HepG2 (cell line): ENCODE results near the gene FBRSL1. TPM values are rescaled to one million over a fixed set of nuclear protein-coding genes. Genes with fewer than 3 reads are reported as not detected.

ENCODE experiments used
- ATAC-seq: fragments of 200-7000 bp; cut with Tn5 transposase; 3 replicates; pipeline ENCODE4 v1.9.1; 2020; ENCODE audit warnings: mild to moderate bottlenecking, moderate library complexity
- BruUV-seq: library from RNA; stranded (reverse); fragments of 400-500 nt; replicated peaks from 2 replicates; lab custom pipeline; 2021; lab: Mats Ljungman, UMichigan
- CTCF ChIA-PET: fragments of 300-600 bp; formaldehyde crosslinking; extraction: SDS; loops from one replicate; lab custom pipeline; 2021; ENCODE audit warnings: low total read pairs, inconsistent platforms, low intra/inter-chr PET ratio; lab: Yijun Ruan, JAX
- POLR2A ChIA-PET: fragments of 350-600 bp; sonication (Branson Sonifier 250); formaldehyde crosslinking; loops from one replicate; lab custom pipeline; 2020; ENCODE audit warnings: antibody characterized with exemption, inconsistent platforms; lab: Yijun Ruan, JAX
- DNase-seq: peaks from one replicate; pipeline ENCODE4 v3.0.0-alpha.2; 2015; ENCODE audit warnings: low spot score
- FAIRE-seq: peaks from 3 replicates; lab custom pipeline; 2011; peaks lifted over from hg19 to GRCh38; lab: Jason Lieb, UNC
- H2AFZ ChIP-seq: one replicate; pipeline ENCODE4 v1.6.1; 2011; ENCODE audit warnings: low read length, inconsistent platforms
- H3K27ac ChIP-seq: fragments of 300-600 bp; 3 replicates; pipeline ENCODE4 v1.8.0; 2011; ENCODE audit warnings: mixed run types, mild to moderate bottlenecking, mixed read lengths, low read length, inconsistent platforms; ENCODE audit not compliant: insufficient read depth; ENCODE audit errors: extremely low read length
- H3K27me3 ChIP-seq, 2 experiments: fragments of 200-600 bp in 1 of 2; 2 replicates in 1 of 2; 3 replicates in 1 of 2; pipeline versions ENCODE4 v1.6.0 to v1.8.0; 2011; ENCODE audit warnings: low read length in 2 of 2, mild to moderate bottlenecking in 2 of 2, moderate library complexity in 2 of 2, inconsistent platforms in 1 of 2; ENCODE audit not compliant: insufficient read depth in 2 of 2, control insufficient read depth in 1 of 2
- H3K36me3 ChIP-seq, 2 experiments: fragments of 200-600 bp in 1 of 2; replicated peaks in 1 of 2; 2 replicates in 1 of 2; 3 replicates in 1 of 2; pipeline versions ENCODE4 v1.5.1 to v1.8.0; 2011; ENCODE audit warnings: low read length in 2 of 2, inconsistent platforms in 1 of 2; ENCODE audit not compliant: insufficient read depth in 2 of 2, control insufficient read depth in 1 of 2
- H3K4me1 ChIP-seq: 2 replicates; pipeline ENCODE4 v1.5.1; 2012; ENCODE audit warnings: low read length, inconsistent platforms; ENCODE audit not compliant: insufficient read depth
- H3K4me2 ChIP-seq: 2 replicates; pipeline ENCODE4 v1.6.0; 2011; ENCODE audit warnings: low read depth, low read length, inconsistent platforms
- H3K4me3 ChIP-seq, 3 experiments: fragments of 200-600 bp in 1 of 3; sonication (generic), shearing (Covaris generic) in 1 of 3; replicated peaks in 1 of 3; 2 replicates each; pipeline ENCODE4 v1.5.1; 2011 to 2016; ENCODE audit warnings: low read length in 3 of 3, inconsistent platforms in 2 of 3, low read depth in 2 of 3, mild to moderate bottlenecking in 2 of 3, control low read depth in 1 of 3, mixed read lengths in 1 of 3; ENCODE audit not compliant: insufficient read depth in 1 of 3
- H3K79me2 ChIP-seq: one replicate; pipeline ENCODE4 v1.6.1; 2011; ENCODE audit warnings: low read length, inconsistent platforms; ENCODE audit not compliant: insufficient read depth
- H3K9ac ChIP-seq: 2 replicates; pipeline ENCODE4 v1.6.0; 2011; ENCODE audit warnings: mild to moderate bottlenecking, low read depth, low read length, inconsistent platforms; ENCODE audit not compliant: insufficient read depth
- H3K9me3 ChIP-seq: 2 replicates; pipeline ENCODE4 v1.5.1; 2012; ENCODE audit warnings: mild to moderate bottlenecking, low read length
- H4K20me1 ChIP-seq: 2 replicates; pipeline ENCODE4 v1.6.0; 2011; ENCODE audit warnings: inconsistent platforms, mild to moderate bottlenecking, low read length, moderate library complexity; ENCODE audit not compliant: insufficient read depth
- BCL6 ChIP-seq: IDR thresholded peaks from 2 replicates; pipeline ENCODE4 v1.6.1; 2016; ENCODE audit warnings: missing genetic modification reagents, missing compliant biosample characterization
- BRF2 ChIP-seq: sonication (generic); formaldehyde crosslinking; IDR thresholded peaks from 2 replicates; pipeline ENCODE4 v1.8.1; 2022; ENCODE audit warnings: mild to moderate bottlenecking, missing genetic modification reagents
- KLF16 ChIP-seq, 2 experiments: sonication (generic) in 1 of 2; formaldehyde crosslinking in 1 of 2; IDR thresholded peaks; 2 replicates each; pipeline versions ENCODE4 v1.6.1 to v1.8.0; 2016 to 2023; ENCODE audit warnings: missing genetic modification reagents in 2 of 2, missing compliant biosample characterization in 1 of 2
- TARDBP ChIP-seq: sonication (generic); formaldehyde crosslinking; IDR thresholded peaks from 2 replicates; pipeline ENCODE4 v1.8.0; 2022; ENCODE audit warnings: mild to moderate bottlenecking, missing genetic modification reagents
- ZMYM2 ChIP-seq: sonication (generic); formaldehyde crosslinking; IDR thresholded peaks from 2 replicates; pipeline ENCODE4 v1.8.0; 2022; ENCODE audit warnings: mild to moderate bottlenecking, missing genetic modification reagents
- ZNF101 ChIP-seq: sonication (generic); formaldehyde crosslinking; IDR thresholded peaks from 2 replicates; pipeline ENCODE4 v1.4.0; 2020; ENCODE audit warnings: mild to moderate bottlenecking, low read depth, missing genetic modification reagents, borderline replicate concordance
- ZNF326 ChIP-seq: sonication (generic); formaldehyde crosslinking; IDR thresholded peaks from 2 replicates; pipeline ENCODE4 v1.4.0; 2020; ENCODE audit warnings: missing genetic modification reagents, borderline replicate concordance
- ZNF512B ChIP-seq: sonication (generic); formaldehyde crosslinking; IDR thresholded peaks from 2 replicates; pipeline ENCODE4 v1.5.1; 2020; ENCODE audit warnings: missing genetic modification reagents, mild to moderate bottlenecking, borderline replicate concordance
- ZNF691 ChIP-seq: sonication (generic); formaldehyde crosslinking; IDR thresholded peaks from 2 replicates; pipeline ENCODE4 v1.4.0; 2020; ENCODE audit warnings: missing genetic modification reagents, low read depth, mild to moderate bottlenecking, borderline replicate concordance
- WGBS: methylation state at CpG from one replicate; pipeline ENCODE4 v1.1.6; 2017; ENCODE audit warnings: low lambda C conversion rate; 5-methylcytosine and 5-hydroxymethylcytosine counted together
- in situ Hi-C: cut with HindIII; loops from 2 replicates; pipeline ENCODE4 v1.10.0; 2017; ENCODE audit warnings: low pct_unique_long_range_greater_than_20kb; ENCODE audit not compliant: extremely low pct_ligation_motif_present
- intact Hi-C: fragments of 100-400 bp; cut with micrococcal nuclease; formaldehyde crosslinking; loops from one replicate; pipeline ENCODE4 v1.10.0; 2022; ENCODE audit not compliant: unreplicated experiment
- polyA plus RNA-seq, 8 experiments: library from polyadenylated mRNA; depleted of rRNA in 3 of 8; stranded (reverse) in 7 of 8; unstranded in 1 of 8; fragments of >200 nt; fragmentation: Illumina TruSeq in 4 of 8; extraction: Trizol in 4 of 8; gene quantifications; 2 replicates each; pipeline versions ENCODE4 v1.2.1 to v1.2.3, GENCODE V29; 2011 to 2016; ENCODE audit warnings: low read depth in 4 of 8, missing spikeins in 1 of 8, mixed read lengths in 1 of 8; ENCODE audit not compliant: insufficient read depth in 1 of 8
- total RNA-seq, 5 experiments: library from RNA; depleted of rRNA; stranded (reverse); fragments of >200 nt; fragmentation: Illumina TruSeq; extraction: Trizol; gene quantifications; 2 replicates each; pipeline ENCODE4 v1.2.3, GENCODE V29; 2016; ENCODE audit warnings: low read depth in 1 of 5

The FBRSL1 gene
- total and polyA plus RNA-seq, 2 of the 13 experiments (the other 11 are each of a cell fraction or from before 2014, with no cell fraction given): 3.6 to 7.9 TPM

- Histone ChIP-seq H3K27me3 (no peaks in the 10 kb centered on the region), H3K79me2 (no peaks in the 10 kb centered on the region), H3K4me3 (no peak overlapping the region), H3K4me2 (no peak overlapping the region), H3K4me1 (no peaks in the 10 kb centered on the region; the same call in 1 of the 2 replicates), H2AFZ (no peak overlapping the region), H3K36me3 (no peaks in the 10 kb centered on the region; a peak in 1 of 5 replicates), H3K27ac (no peak overlapping the region), H4K20me1 (peaks cover 12% of the 10 kb centered on the region; the same call in 1 of the 2 replicates), H3K9ac (no peak overlapping the region), H3K9me3 (peaks cover under 1% of the 10 kb centered on the region)
- in situ Hi-C loops: loop anchor here (5.0 kb wide), 1 partner anchor 107 kb away; no protein-coding TSS in a partner anchor
- 90% methylated on average over 12 of the region's 16 CpGs for WGBS
- CTCF ChIA-PET: interaction anchor here (1.6 to 3.3 kb wide), 3 partner anchors 46 to 109 kb away, joined by 7 to 31 read pairs (median 12); no protein-coding TSS in a partner anchor
- BruUV-seq: no TSS peak
- DNase-seq (no peak), ATAC-seq (no peak), FAIRE-seq (no peak)
- TF ChIP-seq TARDBP: no peak
- TF ChIP-seq ZNF512B (CRISPR knock-in tag): no peak
- no peak for TF ChIP-seq ZNF326 (CRISPR knock-in tag)
- no peak for TF ChIP-seq BCL6 (CRISPR knock-in tag)
- no peak for TF ChIP-seq KLF16 (CRISPR knock-in tag; IDR thresholded peaks at IDR 0.05)
- TF ChIP-seq ZNF691: no peak
- TF ChIP-seq ZMYM2 (CRISPR knock-in tag): no peak
- TF ChIP-seq ZNF101: no peak
- TF ChIP-seq BRF2 (CRISPR knock-in tag): no peak
- intact Hi-C loops: loop anchor here (5.0 kb wide), 1 partner anchor 107 kb away; no protein-coding TSS in a partner anchor
- POLR2A ChIA-PET: no interaction called here
These were observed 34.5 kb downstream of the FBRSL1 start for GRCh38 chr12:132524405-132524804.
